Epithelial cell of esophagus (primary cell): Measurements from ENCODE around the gene SURF2.
"Not testable (repeated sequence)": the region's sequence is repeated elsewhere in the genome, so short reads cannot be mapped to it uniquely, and the experiment has no call there.

ENCODE experiments used
- DNase-seq: peaks from one replicate; pipeline ENCODE4 v3.0.0; 2010; ENCODE audit warnings: low read depth
- H3K4me3 ChIP-seq: 2 replicates; pipeline ENCODE4 v1.5.1; 2011; ENCODE audit warnings: mild to moderate bottlenecking, low read length, control low read depth
- TF ChIP-seq, protein P1 (sequence below): IDR thresholded peaks from 2 replicates; pipeline ENCODE4 v1.5.1; 2011; ENCODE audit warnings: low read depth, mild to moderate bottlenecking, low read length, control low read depth, inconsistent platforms; ENCODE audit not compliant: insufficient read depth; ENCODE audit errors: missing control alignments

Gene SURF2

DNA sequence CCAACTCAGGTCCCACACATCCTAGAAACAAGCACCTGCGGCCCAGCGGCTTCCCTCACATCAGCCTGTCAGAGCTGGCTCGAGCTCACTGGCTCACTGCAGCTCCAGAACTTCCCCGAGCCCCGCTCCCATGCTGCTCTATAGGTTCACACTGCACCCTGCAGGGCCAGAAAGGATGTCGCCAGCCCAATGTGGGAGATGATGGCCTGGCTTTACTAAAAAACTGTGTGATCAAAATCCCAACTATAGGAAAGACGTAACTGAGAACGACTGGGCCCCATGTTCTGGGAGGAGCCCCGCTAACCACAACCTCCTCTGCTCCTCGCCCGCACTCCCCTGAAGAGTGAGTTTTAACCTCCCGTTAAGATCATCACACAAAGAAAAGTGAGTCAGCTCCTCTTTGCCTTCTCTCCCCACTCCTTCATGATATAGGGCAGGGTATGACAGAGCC, 14.9 kb downstream of the SURF2 start:
- H3K4me3 ChIP-seq: no peak overlapping the region
- peak; percentile 18 for DNase-seq
- TF ChIP-seq, protein P1, sequence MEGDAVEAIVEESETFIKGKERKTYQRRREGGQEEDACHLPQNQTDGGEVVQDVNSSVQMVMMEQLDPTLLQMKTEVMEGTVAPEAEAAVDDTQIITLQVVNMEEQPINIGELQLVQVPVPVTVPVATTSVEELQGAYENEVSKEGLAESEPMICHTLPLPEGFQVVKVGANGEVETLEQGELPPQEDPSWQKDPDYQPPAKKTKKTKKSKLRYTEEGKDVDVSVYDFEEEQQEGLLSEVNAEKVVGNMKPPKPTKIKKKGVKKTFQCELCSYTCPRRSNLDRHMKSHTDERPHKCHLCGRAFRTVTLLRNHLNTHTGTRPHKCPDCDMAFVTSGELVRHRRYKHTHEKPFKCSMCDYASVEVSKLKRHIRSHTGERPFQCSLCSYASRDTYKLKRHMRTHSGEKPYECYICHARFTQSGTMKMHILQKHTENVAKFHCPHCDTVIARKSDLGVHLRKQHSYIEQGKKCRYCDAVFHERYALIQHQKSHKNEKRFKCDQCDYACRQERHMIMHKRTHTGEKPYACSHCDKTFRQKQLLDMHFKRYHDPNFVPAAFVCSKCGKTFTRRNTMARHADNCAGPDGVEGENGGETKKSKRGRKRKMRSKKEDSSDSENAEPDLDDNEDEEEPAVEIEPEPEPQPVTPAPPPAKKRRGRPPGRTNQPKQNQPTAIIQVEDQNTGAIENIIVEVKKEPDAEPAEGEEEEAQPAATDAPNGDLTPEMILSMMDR: peak; percentile 13

DNA sequence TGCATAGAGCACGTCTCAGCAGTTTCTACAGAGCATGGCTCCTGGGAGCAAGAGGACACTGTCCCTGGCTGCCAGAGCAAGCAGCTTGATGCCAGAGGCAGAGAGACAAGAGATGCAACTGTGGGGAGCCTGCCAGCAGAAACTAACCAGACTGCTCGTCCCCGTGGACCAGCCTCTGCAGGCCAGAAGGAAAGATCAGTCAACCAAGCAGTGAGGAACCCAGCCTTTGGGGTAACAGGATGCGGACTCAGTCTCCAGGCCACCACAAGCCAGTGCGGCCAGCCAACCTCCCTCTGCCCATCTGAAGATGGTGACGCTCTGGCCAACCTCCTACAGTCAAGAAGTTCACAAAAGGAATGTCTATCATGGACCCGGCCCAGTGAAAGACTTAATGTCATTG, 15.8 kb downstream of the SURF2 start:
- DNase-seq: no peak
- H3K4me3 ChIP-seq: no peak overlapping the region
- TF ChIP-seq, protein P1: no peak

DNA sequence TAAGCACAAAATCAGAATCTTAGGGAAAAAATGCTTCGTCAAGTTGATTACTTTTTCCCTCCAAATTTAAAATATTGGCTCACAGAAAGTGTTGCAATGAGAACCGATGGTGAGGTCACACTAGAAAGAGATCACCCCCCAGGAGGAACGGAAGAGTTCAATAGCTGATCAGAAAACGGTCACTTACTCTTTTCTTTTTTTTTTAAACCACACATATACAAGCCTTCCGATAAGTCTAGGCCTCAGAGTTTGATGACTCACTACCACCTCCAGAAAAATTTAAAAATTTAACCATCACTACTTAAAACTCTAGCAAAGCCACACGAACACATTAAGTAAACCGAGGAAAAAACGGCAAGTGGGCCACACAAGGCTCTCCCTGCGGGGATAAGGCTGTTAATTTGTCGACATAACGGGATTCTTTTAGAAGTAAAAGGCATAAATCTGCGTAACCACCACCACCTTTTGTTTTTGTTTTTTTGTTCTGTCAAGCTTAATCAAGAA, 18.3 kb downstream of the SURF2 start:
- peak overlapping the region; percentile 81 for H3K4me3 ChIP-seq
- DNase-seq: peak; percentile 28
- TF ChIP-seq, protein P1: no peak

DNA sequence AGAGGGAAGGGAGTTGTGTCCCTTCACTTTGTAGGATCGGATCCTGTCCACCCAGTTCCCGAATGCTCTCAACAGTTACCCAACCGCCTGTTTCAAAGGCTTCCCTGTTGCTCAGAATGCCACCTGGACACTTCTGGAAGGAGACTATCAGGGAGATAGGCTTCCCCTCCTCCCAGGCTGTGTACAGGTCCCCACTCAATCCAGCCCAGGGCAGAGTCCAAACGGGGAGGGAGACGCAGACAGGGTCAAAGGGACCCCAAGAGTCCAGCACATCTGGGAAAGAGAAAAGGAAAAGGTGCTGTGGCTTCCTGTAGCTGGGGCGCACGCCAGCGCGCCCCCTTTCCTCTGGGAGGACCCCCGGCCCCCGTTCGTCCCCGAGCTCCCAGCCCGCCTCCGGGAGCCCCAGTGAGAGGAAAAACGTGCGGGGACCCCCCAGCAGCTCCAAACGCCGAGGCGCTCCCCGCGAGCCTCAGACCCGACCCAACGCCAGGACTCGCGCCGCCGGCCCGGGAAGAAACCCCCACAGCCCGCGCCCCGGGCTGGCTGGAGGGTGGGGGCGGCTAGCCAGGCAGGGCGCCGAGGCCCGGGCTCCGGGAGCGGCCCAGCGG, 18.9 kb downstream of the SURF2 start:
- peak; percentile 60 for DNase-seq
- H3K4me3 ChIP-seq: peak overlapping the region; percentile 81
- TF ChIP-seq, protein P1: no peak

DNA sequence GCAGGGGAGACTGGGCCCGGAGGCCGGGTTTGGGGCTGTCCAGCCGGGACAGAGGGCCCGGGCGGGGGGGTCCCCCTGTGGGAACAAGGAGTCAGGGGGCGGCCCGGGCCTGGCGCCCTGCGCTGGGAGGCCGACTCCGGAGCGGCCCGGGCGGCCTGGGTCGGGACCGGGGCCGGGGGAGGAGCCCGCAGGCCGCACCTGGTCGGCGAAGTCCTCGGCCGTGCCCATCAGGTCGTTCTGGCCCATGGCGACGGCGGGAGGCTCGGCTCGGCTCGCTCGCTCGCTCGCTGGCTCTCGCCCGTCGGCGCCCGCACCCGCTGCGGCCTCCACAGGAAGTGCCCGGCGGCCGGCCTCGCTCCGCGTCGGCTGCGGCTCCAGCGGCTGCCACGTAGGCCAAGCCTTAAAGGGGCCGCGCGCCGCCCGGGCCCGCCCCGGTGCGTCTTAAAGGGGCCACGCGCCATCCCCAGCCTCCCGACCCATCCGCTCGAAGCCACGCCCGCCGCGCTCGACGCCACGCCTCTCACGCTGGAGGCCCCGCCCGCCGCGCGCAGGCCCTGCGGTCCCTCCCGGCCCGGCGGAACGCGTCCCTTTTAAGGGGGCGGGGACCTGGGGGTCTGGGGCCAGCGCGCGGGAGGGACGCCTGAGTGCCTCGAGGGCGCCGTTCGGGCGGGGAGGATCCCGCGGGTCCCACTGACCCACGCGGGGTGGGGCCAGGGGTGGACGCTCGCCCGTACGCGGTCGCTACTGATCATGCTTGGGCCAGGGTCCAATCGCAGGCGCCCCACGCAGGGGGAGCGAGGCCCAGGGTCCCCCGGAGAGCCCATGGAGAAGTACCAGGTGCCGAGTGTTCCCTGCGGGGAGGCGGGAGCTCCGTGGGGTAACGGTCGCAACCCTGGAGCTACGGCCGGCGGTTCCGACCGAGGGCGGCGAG, 19.6 kb downstream of the SURF2 start, which contains the start of the genes STKLD1 and SURF4:
Gene STKLD1 (plus strand): TSS at position 643 of the 931 bp plus-strand sequence. CDS start 108 bp downstream, at position 751.
Gene SURF4 (minus strand): TSS at position 337 of the 931 bp plus-strand sequence. CDS start 91 bp downstream, at position 246.
- H3K4me3 ChIP-seq: peak within 1 kb of the TSS; percentile 81
- peak; percentile 99 for DNase-seq
- TF ChIP-seq, protein P1: no peak

DNA sequence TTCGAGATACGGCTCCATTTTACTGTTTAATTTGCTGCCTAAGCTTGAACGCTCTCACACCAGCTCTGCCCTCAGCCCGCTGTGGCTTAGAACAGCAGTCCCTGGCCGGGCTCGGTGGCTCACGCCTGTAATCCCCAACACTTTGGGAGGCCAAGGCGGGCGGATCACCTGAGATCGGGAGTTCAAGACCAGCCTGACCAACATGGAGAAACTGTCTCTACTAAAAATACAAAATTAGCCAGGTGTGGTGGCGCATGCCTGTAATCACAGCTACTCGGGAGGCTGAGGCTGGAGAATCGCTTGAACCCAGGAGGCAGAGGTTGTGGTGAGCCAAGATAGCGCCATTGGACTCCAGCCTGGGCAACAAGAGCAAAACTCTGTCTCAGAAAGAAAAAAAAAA, 20.9 kb downstream of the SURF2 start:
- H3K4me3 ChIP-seq, DNase-seq: not testable (repeated sequence)

DNA sequence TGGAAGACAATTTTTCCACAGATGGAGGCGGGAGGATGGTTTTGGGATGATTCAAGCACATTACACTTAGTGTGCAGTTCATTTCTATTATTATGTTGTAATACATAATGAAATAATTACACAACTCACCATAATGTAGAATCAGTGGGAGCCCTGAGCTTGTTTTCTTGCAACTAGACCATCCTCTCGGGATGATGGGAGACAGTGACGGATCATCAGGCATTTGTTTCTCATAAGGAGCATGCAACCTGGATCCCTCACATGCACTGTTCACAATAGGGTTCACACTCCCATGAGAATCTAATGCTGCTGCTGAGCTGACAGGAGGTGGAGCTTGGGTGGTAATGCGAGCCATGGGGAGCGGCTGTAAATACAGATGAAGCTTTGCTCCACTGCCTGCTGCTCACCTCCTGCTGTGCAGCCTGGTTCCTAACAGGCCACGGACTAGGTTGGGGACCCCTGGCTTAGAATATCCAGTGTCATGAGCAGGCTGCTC, 21.4 kb downstream of the SURF2 start:
- H3K4me3 ChIP-seq: no peak overlapping the region
- DNase-seq: peak; percentile 56
- TF ChIP-seq, protein P1: no peak
